Panc1 (cell line): ENCODE measurements around the gene KAZN.

ENCODE experiments used
- TF ChIP-seq, protein P1 (sequence below), 2 experiments: IDR thresholded peaks; 2 replicates each; pipeline ENCODE4 v1.6.1; 2011 to 2012; ENCODE audit warnings: low read depth in 2 of 2, control low read depth in 1 of 2, low read length in 1 of 2, mild to moderate bottlenecking in 1 of 2, moderate library complexity in 1 of 2; ENCODE audit not compliant: insufficient read depth in 1 of 2
- TF ChIP-seq, protein P2 (sequence below): fragments of 450-650 bp; IDR thresholded peaks from 2 replicates; pipeline ENCODE4 v1.5.1; 2017; ENCODE audit warnings: mild to moderate bottlenecking

DNA sequence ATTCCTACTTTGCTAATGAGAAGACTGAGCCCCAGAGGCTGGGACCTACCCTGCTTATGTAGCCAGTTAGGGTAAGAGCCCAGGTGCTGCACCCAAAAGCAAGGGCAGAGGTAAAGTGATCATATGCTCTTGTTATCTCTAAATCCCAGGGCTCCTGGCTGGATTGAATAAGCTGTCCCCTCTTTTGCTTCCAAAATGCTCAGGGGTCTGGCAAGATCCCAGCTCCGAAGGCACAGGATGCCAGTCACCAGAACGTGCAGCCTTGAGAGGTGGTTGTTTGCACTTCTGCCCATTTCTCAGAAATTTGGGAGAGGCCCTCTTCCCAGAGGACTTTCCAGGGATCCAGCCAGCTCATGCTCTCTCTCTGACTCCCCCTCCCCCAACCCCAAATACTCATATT lies 412.7 kb downstream of the KAZN start:
- TF ChIP-seq, protein P1, sequence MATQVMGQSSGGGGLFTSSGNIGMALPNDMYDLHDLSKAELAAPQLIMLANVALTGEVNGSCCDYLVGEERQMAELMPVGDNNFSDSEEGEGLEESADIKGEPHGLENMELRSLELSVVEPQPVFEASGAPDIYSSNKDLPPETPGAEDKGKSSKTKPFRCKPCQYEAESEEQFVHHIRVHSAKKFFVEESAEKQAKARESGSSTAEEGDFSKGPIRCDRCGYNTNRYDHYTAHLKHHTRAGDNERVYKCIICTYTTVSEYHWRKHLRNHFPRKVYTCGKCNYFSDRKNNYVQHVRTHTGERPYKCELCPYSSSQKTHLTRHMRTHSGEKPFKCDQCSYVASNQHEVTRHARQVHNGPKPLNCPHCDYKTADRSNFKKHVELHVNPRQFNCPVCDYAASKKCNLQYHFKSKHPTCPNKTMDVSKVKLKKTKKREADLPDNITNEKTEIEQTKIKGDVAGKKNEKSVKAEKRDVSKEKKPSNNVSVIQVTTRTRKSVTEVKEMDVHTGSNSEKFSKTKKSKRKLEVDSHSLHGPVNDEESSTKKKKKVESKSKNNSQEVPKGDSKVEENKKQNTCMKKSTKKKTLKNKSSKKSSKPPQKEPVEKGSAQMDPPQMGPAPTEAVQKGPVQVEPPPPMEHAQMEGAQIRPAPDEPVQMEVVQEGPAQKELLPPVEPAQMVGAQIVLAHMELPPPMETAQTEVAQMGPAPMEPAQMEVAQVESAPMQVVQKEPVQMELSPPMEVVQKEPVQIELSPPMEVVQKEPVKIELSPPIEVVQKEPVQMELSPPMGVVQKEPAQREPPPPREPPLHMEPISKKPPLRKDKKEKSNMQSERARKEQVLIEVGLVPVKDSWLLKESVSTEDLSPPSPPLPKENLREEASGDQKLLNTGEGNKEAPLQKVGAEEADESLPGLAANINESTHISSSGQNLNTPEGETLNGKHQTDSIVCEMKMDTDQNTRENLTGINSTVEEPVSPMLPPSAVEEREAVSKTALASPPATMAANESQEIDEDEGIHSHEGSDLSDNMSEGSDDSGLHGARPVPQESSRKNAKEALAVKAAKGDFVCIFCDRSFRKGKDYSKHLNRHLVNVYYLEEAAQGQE (IDR thresholded peaks at IDR 0.05; ENCODE audit: insufficient read depth in 1 of 2, low read depth in 2 of 2, low read length in 1 of 2): no peak
- TF ChIP-seq, protein P2, sequence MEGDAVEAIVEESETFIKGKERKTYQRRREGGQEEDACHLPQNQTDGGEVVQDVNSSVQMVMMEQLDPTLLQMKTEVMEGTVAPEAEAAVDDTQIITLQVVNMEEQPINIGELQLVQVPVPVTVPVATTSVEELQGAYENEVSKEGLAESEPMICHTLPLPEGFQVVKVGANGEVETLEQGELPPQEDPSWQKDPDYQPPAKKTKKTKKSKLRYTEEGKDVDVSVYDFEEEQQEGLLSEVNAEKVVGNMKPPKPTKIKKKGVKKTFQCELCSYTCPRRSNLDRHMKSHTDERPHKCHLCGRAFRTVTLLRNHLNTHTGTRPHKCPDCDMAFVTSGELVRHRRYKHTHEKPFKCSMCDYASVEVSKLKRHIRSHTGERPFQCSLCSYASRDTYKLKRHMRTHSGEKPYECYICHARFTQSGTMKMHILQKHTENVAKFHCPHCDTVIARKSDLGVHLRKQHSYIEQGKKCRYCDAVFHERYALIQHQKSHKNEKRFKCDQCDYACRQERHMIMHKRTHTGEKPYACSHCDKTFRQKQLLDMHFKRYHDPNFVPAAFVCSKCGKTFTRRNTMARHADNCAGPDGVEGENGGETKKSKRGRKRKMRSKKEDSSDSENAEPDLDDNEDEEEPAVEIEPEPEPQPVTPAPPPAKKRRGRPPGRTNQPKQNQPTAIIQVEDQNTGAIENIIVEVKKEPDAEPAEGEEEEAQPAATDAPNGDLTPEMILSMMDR: no peak
